Activated naive CD4-positive, alpha-beta T cell treated with anti-CD3 and anti-CD28 coated beads, Interleukin-2, amount 50 U/mL, for 16 hours (primary cell): ENCODE measurements around the gene CSF2.
"Not testable (repeated sequence)": the region's sequence is repeated elsewhere in the genome, so short reads cannot be mapped to it uniquely, and the experiment has no call there.

Experiments used
- DNase-seq: peaks from one replicate; pipeline ENCODE4 v3.0.0-alpha.2; 2020

CSF2 gene

GRCh38 chr5:132114150-132115121, 40.8 kb downstream of the CSF2 start:
- DNase-seq = no peak

DNA sequence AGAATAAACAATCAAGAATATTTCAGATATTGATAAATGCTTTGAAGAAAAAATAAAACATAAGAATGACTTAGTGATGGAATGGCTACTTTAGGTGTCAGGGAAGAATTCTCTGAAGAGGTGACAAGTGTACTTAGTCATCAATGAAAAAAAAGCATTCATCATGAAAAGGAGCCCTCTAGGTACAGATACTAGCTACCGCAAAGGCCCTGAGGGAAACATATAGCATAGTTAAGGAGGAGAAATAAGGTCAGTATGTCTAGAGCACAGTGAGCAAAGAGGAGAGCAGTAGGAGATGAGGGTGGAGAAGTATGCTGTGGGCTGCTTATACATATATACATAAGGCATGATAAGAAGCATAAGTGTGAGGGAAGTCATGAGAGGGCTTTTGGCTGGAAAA, 41.8 kb downstream of the CSF2 start:
- no peak for DNase-seq

DNA sequence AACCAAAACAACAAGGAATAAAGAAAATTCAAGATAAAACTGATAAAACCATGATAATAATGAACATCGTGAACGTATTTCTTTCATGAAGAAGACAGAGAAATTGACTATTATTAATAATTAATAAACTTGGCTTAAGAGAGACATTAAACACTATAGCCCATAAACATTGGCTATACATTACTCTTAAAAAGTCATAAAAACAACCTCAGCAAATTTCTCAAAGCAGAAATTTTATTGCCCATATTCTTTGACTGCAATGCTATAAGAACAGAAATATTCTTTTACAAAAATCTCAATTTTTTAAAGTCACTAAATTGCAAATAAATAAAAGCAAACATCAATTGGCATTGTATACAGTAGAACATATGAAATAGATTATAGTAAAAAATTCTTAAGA, 42.5 kb downstream of the CSF2 start:
- DNase-seq = no peak

DNA sequence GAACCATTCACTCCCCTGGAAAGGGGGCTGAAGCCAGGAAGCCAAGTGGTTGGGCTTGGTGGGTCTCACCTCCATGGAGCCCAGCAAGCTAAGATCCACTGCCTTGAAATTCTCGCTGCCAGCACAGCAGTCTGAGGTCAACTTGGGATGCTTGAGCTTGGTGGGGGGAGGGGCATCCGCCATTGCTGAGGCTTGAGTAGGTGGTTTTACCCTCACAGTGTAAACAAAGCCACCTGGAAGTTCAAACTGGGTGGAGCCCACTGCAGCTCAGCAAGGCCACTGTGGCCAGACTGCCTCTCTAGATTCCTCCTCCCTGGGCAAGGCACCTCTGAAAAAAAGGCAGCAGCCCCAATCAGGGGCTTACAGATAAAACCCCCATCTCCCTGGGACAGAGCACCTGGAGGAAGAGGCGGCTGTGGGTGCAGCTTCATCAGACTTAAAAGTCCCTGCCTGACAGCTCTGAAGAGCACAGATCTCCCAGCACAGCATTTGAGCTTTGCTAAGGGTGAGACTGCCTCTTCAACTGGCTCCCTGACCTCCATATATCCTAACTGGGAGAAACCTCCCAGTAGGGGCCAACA, 43.4 kb downstream of the CSF2 start:
- not testable (repeated sequence) for DNase-seq

- DNase-seq = not testable (repeated sequence)
These were observed 47.1 kb downstream of the CSF2 start for GRCh38 chr5:132120717-132121116.

- not testable (repeated sequence) for DNase-seq
These were observed 49.4 kb downstream of the CSF2 start for GRCh38 chr5:132122971-132123370.

GRCh38 chr5:132123578-132123977, 50.0 kb downstream of the CSF2 start:
- not testable (repeated sequence) for DNase-seq
